Muscle layer of colon (tissue), 2 donors: Measurements from ENCODE around the gene CFAP99.

ENCODE experiments used
- H3K27ac ChIP-seq: one replicate; pipeline ENCODE4 v1.7.0; 2013; ENCODE audit warnings: low read depth, mild to moderate bottlenecking, low read length, moderate library complexity
- H3K27me3 ChIP-seq, 2 donors: one replicate each; pipeline ENCODE4 v1.7.0; 2013; ENCODE audit warnings: low read length in 2 of 2, mild to moderate bottlenecking in 2 of 2; ENCODE audit not compliant: insufficient read depth in 2 of 2, control insufficient read depth in 1 of 2
- H3K36me3 ChIP-seq: one replicate; pipeline ENCODE4 v1.7.0; 2013; ENCODE audit warnings: mild to moderate bottlenecking, low read length; ENCODE audit not compliant: insufficient read depth
- H3K4me1 ChIP-seq: one replicate; pipeline ENCODE4 v1.7.0; 2013; ENCODE audit warnings: mild to moderate bottlenecking, low read length; ENCODE audit not compliant: insufficient read depth
- H3K4me3 ChIP-seq, 2 donors: one replicate each; pipeline ENCODE4 v1.7.0; 2013; ENCODE audit warnings: low read length in 2 of 2, low read depth in 1 of 2, mild to moderate bottlenecking in 1 of 2, moderate library complexity in 1 of 2
- H3K9ac ChIP-seq: one replicate; pipeline ENCODE4 v1.7.0; 2013; ENCODE audit warnings: low read length
- H3K9me3 ChIP-seq: one replicate; pipeline ENCODE4 v1.7.0; 2013; ENCODE audit warnings: mild to moderate bottlenecking, low read length
- donor health status: abdominal sarcoma.
- donor health status: Adenocarcinoma of cecum.

CFAP99 gene

DNA sequence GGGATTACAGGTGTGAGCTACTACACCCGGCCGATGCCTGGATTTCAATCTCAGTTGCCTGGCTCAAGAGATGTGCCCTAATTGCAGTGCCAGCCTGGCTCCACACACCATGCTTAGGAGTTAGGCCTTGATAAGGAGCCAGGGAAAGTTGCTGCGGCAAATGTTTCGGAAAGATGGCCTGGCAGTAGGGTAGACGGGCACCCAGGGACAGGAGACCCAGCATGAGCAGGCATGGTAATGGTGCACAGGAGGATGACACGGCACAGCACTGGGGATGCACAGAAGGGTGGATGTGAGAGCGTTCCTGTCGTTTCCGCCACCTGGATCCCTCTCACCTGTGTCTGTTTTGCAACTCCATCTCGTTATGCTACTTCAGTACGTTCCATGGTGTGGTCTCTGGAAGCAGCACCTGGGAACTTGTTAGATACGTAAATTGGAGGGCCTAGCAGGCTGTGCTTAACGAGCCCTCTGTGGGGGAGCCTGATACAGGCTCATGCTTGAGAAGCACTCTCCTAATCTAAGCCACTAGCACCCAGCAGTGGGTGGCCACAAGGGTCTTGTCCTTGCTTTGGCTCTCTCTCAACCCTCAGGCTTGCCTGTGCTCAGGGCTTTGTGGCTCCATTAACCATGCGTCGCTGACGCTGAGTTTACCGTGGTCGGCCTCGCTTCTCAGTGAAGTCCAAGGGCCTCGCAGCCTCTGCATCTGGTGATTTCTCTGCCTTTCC is 70.5 kb downstream of the CFAP99 start:
- H3K4me1 ChIP-seq: peaks cover 26% of the 10 kb centered on the region
- H3K9me3 ChIP-seq: no peaks in the 10 kb centered on the region
- H3K36me3 ChIP-seq: peaks cover 31% of the 10 kb centered on the region
- H3K27ac ChIP-seq: no peak overlapping the region
- no peak overlapping the region for H3K4me3 ChIP-seq
- no peak overlapping the region for H3K9ac ChIP-seq
- no peaks in the 10 kb centered on the region for H3K27me3 ChIP-seq

DNA sequence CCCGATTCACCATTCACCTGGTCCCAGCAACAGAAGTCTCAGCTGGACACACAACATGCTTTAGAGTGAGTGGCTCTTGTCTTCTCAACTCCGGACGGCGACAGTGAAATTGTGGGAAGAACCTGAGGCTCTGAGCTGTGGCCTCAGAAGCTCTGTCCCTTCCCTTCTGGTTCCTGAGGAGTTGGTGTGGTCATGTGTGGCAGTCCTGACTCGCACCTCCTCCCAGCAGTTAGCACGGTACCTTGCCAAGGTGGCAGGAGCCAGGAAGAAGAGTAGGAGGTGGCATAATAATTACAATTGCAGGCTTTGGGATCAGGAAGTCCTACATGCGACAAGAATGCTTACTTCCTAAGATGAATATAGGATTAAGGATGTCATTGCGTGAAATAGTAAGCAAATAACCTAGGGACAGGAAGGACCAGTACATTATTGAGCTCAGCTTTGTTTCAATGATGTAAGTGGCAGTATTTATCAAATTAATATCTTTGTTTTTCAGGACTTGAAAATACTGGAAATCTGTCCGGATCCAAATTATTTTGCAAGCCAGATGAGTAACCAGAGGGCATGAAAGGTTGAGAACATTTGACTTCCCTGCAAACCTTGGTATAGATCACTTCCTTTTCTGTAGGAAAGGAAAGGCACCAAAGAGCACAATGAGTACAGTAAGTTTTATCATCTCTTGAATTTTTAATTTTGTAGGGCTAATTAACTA is 71.2 kb downstream of the CFAP99 start:
- no peak overlapping the region for H3K9ac ChIP-seq
- H3K4me3 ChIP-seq: no peak overlapping the region
- no peaks in the 10 kb centered on the region for H3K27me3 ChIP-seq
- H3K9me3 ChIP-seq: no peaks in the 10 kb centered on the region
- H3K4me1 ChIP-seq: peaks cover 25% of the 10 kb centered on the region
- H3K36me3 ChIP-seq: peaks cover 32% of the 10 kb centered on the region
- H3K27ac ChIP-seq: no peak overlapping the region

DNA sequence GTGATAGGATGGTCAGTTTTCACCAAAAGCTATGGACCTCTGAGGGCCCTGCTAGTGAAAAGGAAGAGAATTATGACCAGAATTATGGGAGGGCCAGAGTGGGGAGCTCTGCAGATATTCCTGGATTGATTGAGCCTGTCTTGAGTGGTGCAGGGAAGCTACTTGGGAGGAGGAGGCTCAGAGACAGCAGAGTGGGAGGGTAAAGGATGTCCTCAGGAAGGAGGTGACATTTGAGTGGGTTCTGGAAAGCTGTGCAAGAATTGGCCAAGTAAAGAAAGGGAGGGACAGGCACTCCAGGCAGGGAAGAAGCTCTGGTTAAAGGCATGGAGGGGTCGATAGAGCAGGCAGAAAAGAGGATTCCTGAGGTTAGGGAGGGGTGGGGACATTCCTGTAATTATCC is 74.2 kb downstream of the CFAP99 start:
- no peak overlapping the region for H3K27ac ChIP-seq
- H3K27me3 ChIP-seq: no peaks in the 10 kb centered on the region
- H3K9ac ChIP-seq: no peak overlapping the region
- H3K4me1 ChIP-seq: peaks cover 5% of the 10 kb centered on the region
- no peaks in the 10 kb centered on the region for H3K9me3 ChIP-seq
- peaks cover 52% of the 10 kb centered on the region for H3K36me3 ChIP-seq
- H3K4me3 ChIP-seq: no peak overlapping the region

DNA sequence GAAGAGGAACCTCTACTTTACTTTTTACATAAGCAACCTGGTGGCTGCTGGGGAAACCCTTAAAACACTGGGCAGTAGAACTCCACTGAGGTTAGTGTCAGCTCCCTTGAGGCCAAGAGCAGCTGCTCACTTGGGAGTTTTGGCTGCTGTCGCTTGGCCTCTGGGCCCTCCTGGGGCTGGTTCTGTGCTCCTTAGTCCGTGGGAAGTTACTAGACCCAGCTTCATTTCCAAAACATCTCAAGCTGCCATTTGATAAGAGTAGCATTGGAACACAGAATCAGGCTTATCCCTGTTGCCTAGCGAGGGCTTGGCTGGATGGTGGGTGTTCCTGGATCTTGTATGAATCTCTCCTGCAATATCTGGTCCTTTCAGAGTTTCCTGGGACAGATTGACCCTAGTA is 76.2 kb downstream of the CFAP99 start:
- Histone ChIP-seq H3K27me3 (no peaks in the 10 kb centered on the region), H3K4me3 (no peak overlapping the region), H3K27ac (no peak overlapping the region), H3K4me1 (peaks cover 5% of the 10 kb centered on the region), H3K9me3 (no peaks in the 10 kb centered on the region), H3K36me3 (peaks cover 48% of the 10 kb centered on the region), H3K9ac (no peak overlapping the region)

DNA sequence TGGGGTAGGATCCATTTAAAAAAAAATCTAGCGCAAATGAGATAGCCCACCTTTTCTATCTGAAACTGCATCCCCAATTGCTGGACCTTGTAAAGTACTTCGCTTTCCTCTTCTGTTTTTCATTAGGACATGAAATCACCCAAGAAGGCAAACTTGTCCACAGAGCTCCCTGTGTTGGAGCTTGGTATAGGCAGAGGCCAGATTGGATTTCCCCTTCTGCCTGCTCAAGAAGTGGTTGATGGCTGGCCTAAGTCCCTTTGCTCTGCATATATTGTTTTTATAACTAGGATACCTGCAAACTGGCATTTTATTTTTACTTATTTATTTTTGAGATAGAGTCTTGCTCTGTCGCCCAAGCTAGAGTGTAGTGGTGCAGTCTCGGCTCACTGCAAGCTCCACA is 78.6 kb downstream of the CFAP99 start:
- H3K4me1 ChIP-seq: peaks cover 5% of the 10 kb centered on the region
- H3K9ac ChIP-seq: no peak overlapping the region
- no peaks in the 10 kb centered on the region for H3K9me3 ChIP-seq
- peaks cover 56% of the 10 kb centered on the region for H3K36me3 ChIP-seq
- no peaks in the 10 kb centered on the region for H3K27me3 ChIP-seq
- H3K27ac ChIP-seq: no peak overlapping the region
- no peak overlapping the region for H3K4me3 ChIP-seq

DNA sequence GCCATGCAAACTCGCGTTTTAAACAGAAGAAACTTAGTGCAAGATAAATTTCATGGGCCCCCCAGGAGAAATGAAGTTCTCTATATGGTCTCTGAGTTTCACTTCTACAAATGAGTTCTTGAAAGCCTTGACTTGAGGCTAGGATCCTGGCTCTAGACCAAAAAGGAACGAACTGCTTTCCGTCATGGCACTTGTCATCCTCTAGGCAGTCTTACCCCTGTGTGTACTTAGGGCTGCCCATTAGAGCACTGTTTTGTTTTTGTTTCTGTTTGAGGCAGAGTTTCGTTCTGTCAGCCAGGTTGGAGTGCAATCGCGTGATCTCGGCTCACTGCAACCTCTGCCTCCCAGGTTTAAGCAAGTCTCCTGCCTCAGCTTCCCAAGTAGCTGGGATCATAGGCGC is 79.2 kb downstream of the CFAP99 start:
- H3K9ac ChIP-seq: no peak overlapping the region
- H3K4me3 ChIP-seq: no peak overlapping the region
- H3K27me3 ChIP-seq: no peaks in the 10 kb centered on the region
- no peak overlapping the region for H3K27ac ChIP-seq
- peaks cover 50% of the 10 kb centered on the region for H3K36me3 ChIP-seq
- peaks cover 5% of the 10 kb centered on the region for H3K4me1 ChIP-seq
- no peaks in the 10 kb centered on the region for H3K9me3 ChIP-seq

DNA sequence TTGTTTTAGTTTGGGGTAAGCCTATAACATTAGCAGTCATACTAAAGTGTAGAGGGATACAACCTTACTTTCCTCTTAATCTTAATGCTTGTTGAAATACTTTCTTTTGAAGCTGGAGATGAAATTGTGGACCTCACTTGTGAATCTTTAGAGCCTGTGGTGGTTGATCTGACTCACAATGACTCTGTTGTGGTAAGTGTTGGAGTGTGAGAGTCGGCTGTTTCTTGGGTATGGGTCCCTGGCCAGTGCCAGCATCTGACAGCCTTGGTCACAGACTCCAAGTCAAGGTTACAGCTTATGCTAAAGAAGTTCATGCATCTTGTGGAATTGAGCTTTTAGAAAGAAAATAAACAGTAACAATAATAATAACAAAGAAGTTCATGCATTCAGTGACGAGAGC is 81.8 kb downstream of the CFAP99 start:
- Histone ChIP-seq H3K27me3 (no peaks in the 10 kb centered on the region), H3K4me1 (no peaks in the 10 kb centered on the region), H3K4me3 (no peak overlapping the region), H3K36me3 (peaks cover 47% of the 10 kb centered on the region), H3K9me3 (no peaks in the 10 kb centered on the region), H3K27ac (no peak overlapping the region), H3K9ac (no peak overlapping the region)

DNA sequence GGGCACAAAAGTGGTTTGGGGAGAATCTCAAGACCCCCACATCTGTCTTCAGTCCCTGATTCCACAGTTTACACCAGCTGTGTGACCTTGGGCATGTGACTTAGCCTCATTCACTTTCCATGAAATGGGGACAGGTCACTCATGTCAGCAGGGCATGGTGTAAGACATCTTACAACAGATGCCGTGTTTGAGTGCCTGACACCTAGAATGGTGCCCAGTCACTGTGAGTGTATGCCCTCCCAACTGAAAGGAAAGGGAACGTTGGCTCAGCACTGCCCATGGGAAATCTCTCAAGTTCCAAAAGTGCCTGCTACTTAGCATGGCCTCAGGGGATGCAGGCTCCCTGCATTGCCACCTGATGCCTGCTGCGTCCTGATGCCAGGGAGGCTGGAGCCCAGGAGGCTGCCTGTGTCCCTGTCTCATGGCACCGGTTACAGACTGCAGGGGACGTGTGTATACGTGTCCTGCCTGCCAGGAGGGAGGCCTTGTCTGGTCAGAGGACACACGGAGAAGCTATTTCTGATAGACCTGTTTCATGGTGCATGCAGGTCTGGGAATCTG is 82.4 kb downstream of the CFAP99 start:
- no peak overlapping the region for H3K4me3 ChIP-seq
- peaks cover 44% of the 10 kb centered on the region for H3K36me3 ChIP-seq
- no peaks in the 10 kb centered on the region for H3K9me3 ChIP-seq
- no peak overlapping the region for H3K9ac ChIP-seq
- H3K4me1 ChIP-seq: no peaks in the 10 kb centered on the region
- H3K27me3 ChIP-seq: no peaks in the 10 kb centered on the region
- H3K27ac ChIP-seq: no peak overlapping the region

DNA sequence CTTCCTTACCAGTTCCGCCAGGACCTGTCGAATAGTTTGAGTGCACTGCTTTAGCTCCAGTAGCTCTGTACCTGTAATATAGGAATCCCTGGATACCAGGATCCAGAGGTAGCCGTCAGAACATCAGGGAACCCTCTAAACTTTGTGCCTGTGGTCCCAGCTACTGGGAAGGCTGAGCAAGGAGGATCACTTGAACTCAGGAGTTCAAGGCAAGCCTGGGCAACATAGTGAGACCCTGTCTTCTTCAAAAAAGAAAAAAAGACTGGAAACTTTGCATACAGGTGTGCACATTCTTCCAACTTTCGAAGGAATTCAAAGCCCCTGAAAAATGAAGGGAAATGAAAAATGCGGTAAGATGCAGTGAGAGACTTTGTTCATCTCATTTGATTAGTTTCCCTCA is 85.1 kb downstream of the CFAP99 start:
- Histone ChIP-seq H3K9ac (no peak overlapping the region), H3K36me3 (peaks cover 32% of the 10 kb centered on the region), H3K4me3 (no peak overlapping the region), H3K27me3 (no peaks in the 10 kb centered on the region), H3K9me3 (no peaks in the 10 kb centered on the region), H3K27ac (no peak overlapping the region), H3K4me1 (no peaks in the 10 kb centered on the region)

DNA sequence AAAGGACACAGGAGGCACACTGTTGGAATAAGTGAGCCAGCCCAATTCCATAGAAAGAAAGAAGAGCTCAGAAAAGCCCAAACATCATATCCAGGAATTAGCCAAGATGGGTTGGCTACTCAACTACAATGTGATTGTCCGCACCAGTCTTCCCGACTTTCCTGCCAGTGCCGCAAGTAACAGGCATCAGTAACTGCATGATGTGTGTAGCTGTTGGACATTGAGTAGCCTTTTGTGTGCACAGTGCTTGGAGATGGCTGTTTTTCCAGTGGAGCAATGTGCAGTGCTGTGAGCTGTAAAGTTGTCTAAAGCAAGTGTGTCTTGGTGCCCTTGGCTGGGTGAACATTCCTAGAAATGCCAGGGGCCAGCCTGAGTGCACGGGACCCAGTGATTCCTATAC is 88.5 kb downstream of the CFAP99 start:
- Histone ChIP-seq H3K36me3 (peaks cover 34% of the 10 kb centered on the region), H3K9me3 (no peaks in the 10 kb centered on the region), H3K27me3 (no peaks in the 10 kb centered on the region), H3K9ac (no peak overlapping the region), H3K4me1 (no peaks in the 10 kb centered on the region), H3K4me3 (no peak overlapping the region), H3K27ac (no peak overlapping the region)

DNA sequence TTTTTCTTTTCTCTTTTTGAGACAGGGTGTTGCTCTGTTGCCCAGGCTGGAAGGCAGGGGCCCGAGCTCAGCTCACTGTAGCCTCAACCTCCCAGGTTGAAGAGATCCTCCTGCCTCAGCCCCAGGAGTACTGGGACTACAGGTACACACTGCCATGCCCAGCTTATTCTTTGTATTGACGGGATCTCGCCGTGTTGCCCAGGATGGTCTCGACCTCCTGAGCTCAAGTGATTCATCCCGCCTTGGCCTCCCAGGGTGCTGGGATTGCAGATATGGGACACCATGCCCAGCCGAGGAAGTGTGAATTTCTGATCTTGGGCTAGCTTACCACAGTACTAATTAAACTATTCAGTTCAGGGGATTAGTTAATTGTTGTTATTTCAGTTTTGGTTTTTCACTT is 89.1 kb downstream of the CFAP99 start:
- no peaks in the 10 kb centered on the region for H3K4me1 ChIP-seq
- H3K27me3 ChIP-seq: no peaks in the 10 kb centered on the region
- no peak overlapping the region for H3K4me3 ChIP-seq
- no peaks in the 10 kb centered on the region for H3K9me3 ChIP-seq
- no peak overlapping the region for H3K9ac ChIP-seq
- H3K36me3 ChIP-seq: peaks cover 39% of the 10 kb centered on the region
- H3K27ac ChIP-seq: no peak overlapping the region
